Measurements from ENCODE around the gene IL11. TPM values are rescaled to one million over a fixed set of nuclear protein-coding genes. Genes with fewer than 3 reads are reported as not detected.
"Not testable (repeated sequence)": the region's sequence is repeated elsewhere in the genome, so short reads cannot be mapped to it uniquely, and the experiment has no call there.

IL11 gene
- total RNA-seq, 4 donors from 2014 or later: not detected

- no peak for TF ChIP-seq POLR2A (IDR thresholded peaks at IDR 0.05)
- H3K4me1 ChIP-seq: peaks cover 6 to 18% (median 9%) of the 10 kb centered on the region in 4 donors
- no peaks in the 10 kb centered on the region for H3K27me3 ChIP-seq
- peak overlapping the region; percentile 90 to 96 (median 95) for H3K27ac ChIP-seq
- DNase-seq: no peak
- H3K36me3 ChIP-seq: peaks cover 0 to 21% (median 0%) of the 10 kb centered on the region in 3 donors
- H3K9me3 ChIP-seq: no peaks in the 10 kb centered on the region
- peak overlapping the region; percentile 81 to 93 (median 90) for H3K4me3 ChIP-seq
Measured at GRCh38 chr19:55408533-55408872, 38.2 kb upstream of the IL11 start.

- Histone ChIP-seq H3K4me1 (peaks cover 6 to 18% (median 9%) of the 10 kb centered on the region in 4 donors), H3K27ac (peak overlapping the region; percentile 90 to 96 (median 95)), H3K9me3 (no peaks in the 10 kb centered on the region), H3K4me3 (peak overlapping the region; percentile 81 to 93 (median 90)), H3K27me3 (no peaks in the 10 kb centered on the region), H3K36me3 (peaks cover 0 to 27% (median 0%) of the 10 kb centered on the region in 3 donors)
- peak; percentile 97 to 99 (median 98) for DNase-seq
- TF ChIP-seq, protein P1, sequence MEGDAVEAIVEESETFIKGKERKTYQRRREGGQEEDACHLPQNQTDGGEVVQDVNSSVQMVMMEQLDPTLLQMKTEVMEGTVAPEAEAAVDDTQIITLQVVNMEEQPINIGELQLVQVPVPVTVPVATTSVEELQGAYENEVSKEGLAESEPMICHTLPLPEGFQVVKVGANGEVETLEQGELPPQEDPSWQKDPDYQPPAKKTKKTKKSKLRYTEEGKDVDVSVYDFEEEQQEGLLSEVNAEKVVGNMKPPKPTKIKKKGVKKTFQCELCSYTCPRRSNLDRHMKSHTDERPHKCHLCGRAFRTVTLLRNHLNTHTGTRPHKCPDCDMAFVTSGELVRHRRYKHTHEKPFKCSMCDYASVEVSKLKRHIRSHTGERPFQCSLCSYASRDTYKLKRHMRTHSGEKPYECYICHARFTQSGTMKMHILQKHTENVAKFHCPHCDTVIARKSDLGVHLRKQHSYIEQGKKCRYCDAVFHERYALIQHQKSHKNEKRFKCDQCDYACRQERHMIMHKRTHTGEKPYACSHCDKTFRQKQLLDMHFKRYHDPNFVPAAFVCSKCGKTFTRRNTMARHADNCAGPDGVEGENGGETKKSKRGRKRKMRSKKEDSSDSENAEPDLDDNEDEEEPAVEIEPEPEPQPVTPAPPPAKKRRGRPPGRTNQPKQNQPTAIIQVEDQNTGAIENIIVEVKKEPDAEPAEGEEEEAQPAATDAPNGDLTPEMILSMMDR (IDR thresholded peaks at IDR 0.05): peak in 1 of 6 experiments; percentile 0
- TF ChIP-seq POLR2A (IDR thresholded peaks at IDR 0.05): peak in 1 of 2 donors; percentile 93
Measured at GRCh38 chr19:55407800-55408532, 37.7 kb upstream of the IL11 start.

DNA sequence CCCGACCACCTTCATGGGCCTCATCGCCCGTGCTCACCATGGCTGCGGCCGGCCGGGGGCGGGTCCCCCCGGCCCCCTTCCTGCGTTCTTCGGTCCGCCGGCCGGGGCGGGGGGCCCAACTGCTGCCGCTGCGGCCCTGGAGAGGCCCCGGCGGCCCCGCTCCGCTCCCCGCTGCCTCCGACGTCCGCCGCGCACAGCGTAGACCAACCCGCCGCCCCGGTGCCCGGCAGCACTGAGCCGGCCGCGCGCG is 37.2 kb upstream of the IL11 start, which contains the start of gene UBE2S:
TSS of gene UBE2S (minus strand) at position 239 of the 250 bp plus-strand sequence. CDS start at position 40, 199 bp downstream.
- H3K36me3 ChIP-seq: peaks cover 0 to 32% (median 0%) of the 10 kb centered on the region in 3 donors
- not testable (repeated sequence) for H3K27me3 ChIP-seq, DNase-seq, H3K9me3 ChIP-seq
- H3K4me1 ChIP-seq: peaks cover 6 to 18% (median 9%) of the 10 kb centered on the region in 4 donors
- TF ChIP-seq, protein P1 (IDR thresholded peaks at IDR 0.05): peak in 2 of 6 experiments; percentile 3 to 7
- TF ChIP-seq POLR2A (IDR thresholded peaks at IDR 0.05): peak in 1 of 2 donors; percentile 93
- peak within 1 kb of the TSS; percentile 81 to 93 (median 90) for H3K4me3 ChIP-seq
- H3K27ac ChIP-seq: peak within 1 kb of the TSS; percentile 90 to 96 (median 95)

DNA sequence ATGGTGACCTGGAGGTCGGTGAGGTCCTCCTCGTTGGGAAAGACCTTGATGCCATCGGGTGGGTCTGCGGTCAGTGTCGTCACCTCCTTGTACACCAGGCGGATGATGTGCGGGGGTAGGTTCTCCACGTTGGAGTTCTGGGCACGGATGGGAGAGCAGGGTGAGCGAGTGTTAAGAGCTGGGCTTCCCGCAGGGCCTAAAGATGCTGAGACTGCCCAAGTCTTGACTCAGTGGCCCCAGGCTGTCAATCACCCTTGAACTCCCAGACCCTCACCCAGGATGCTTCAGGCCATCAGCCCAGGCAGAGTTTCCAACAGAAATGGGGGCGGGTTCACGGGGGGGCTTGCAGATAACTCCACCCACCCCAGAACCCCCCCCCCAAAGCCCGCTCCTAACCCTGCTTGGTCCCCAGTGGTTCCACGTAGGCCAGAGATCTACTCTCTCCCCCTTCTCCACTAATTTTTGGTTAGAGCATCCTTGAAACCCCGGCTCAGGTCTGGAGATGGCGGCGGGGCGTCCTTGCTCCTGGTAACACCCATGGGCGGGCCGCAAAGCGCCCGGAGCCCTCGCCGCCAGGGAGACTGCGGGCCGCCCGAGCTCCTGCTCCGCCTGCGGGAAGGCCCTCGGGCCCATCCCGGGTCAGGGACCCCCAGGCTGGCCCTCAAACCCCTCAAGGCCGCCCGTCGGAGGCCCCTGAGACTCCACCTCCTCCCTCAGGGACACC is 36.7 kb upstream of the IL11 start:
- Histone ChIP-seq H3K9me3 (no peaks in the 10 kb centered on the region), H3K4me3 (peak overlapping the region; percentile 81 to 93 (median 90)), H3K27me3 (no peaks in the 10 kb centered on the region), H3K36me3 (peaks cover 0 to 36% (median 0%) of the 10 kb centered on the region in 3 donors), H3K27ac (peak overlapping the region; percentile 90 to 96 (median 95)), H3K4me1 (peaks cover 6 to 18% (median 9%) of the 10 kb centered on the region in 4 donors)
- TF ChIP-seq, protein P1 (IDR thresholded peaks at IDR 0.05): no peak
- no peak for TF ChIP-seq POLR2A (IDR thresholded peaks at IDR 0.05)
- peak in 2 of 3 donors; percentile 67 to 70 for DNase-seq

DNA sequence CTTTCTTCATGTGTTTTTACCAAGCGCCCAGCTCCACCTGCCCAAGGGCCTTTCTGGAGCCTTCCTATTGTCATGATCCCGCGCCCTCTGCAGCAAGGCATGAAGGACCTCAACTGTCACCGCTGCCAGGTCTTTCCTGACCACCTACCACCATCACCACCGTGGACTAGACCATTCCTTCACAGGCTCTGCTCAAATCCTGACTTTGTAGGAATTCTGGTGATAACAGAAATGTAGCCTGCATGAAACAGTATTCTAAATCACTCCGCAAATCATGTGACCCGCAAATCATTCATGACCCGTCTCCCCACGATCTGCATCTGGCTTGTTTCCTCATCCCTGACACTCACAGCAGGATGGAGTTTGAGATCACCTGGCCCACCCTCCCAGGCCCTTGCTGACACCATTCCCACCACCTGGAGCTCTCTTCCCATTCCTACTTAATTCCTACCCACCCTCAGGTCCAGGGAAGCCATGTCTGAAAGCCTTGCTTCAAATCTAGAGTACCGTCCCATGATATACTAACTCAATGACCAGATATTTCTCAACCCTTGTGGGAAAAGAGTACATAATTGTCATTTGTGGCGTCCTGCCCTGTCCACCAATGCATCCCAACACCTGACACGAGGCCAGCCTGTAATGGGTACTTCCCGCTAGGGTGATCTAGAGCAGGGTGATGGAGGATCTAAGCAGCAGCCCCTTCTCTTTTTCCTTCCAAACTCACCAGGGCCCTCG is 36.0 kb upstream of the IL11 start:
- H3K27ac ChIP-seq: no peak overlapping the region
- no peaks in the 10 kb centered on the region for H3K9me3 ChIP-seq
- peaks cover 0 to 44% (median 0%) of the 10 kb centered on the region in 3 donors for H3K36me3 ChIP-seq
- H3K4me1 ChIP-seq: peaks cover 6 to 18% (median 9%) of the 10 kb centered on the region in 4 donors
- no peak for TF ChIP-seq POLR2A (IDR thresholded peaks at IDR 0.05)
- TF ChIP-seq, protein P1 (IDR thresholded peaks at IDR 0.05): no peak
- peak overlapping the region in 2 of 4 donors; percentile 91 to 93 for H3K4me3 ChIP-seq
- DNase-seq: no peak
- no peaks in the 10 kb centered on the region for H3K27me3 ChIP-seq

Measured in Peyer's patch (tissue), 4 donors.